GM23338 (cell line): ENCODE data around the gene ZNF783. TPM values are rescaled to one million over a fixed set of nuclear protein-coding genes. Genes with fewer than 3 reads are reported as not detected.

Experiments
- ATAC-seq: fragments of 200-7000 bp; cut with Tn5 transposase; 3 replicates; pipeline ENCODE4 v1.9.1; 2020
- DNase-seq: peaks from one replicate; pipeline ENCODE4 v3.0.0-alpha.2; 2015; ENCODE audit warnings: low spot score
- H2AFZ ChIP-seq: fragments of 200-600 bp; sonication (generic); 2 replicates; pipeline ENCODE4 v1.8.0; 2016; ENCODE audit warnings: antibody characterized with exemption, mild to moderate bottlenecking, moderate library complexity
- H3F3A ChIP-seq: fragments of 200-600 bp; sonication (generic); replicated peaks from 2 replicates; pipeline ENCODE4 v1.8.0; 2017; ENCODE audit warnings: antibody characterized with exemption, mixed run types, low read depth
- H3K27ac ChIP-seq: fragments of 200-600 bp; sonication (generic); 2 replicates; pipeline ENCODE4 v1.6.1; 2016; ENCODE audit warnings: low read depth
- H3K27me3 ChIP-seq: fragments of 200-600 bp; sonication (generic); 2 replicates; pipeline ENCODE4 v1.8.0; 2016; ENCODE audit warnings: mild to moderate bottlenecking, mixed run types, moderate library complexity; ENCODE audit not compliant: insufficient read depth
- H3K36me3 ChIP-seq: fragments of 200-600 bp; sonication (generic); 2 replicates; pipeline ENCODE4 v1.8.0; 2016; ENCODE audit warnings: mild to moderate bottlenecking; ENCODE audit not compliant: insufficient read depth
- H3K4me1 ChIP-seq: fragments of 200-600 bp; sonication (generic); 2 replicates; pipeline ENCODE4 v1.8.0; 2016; ENCODE audit warnings: mild to moderate bottlenecking, moderate library complexity; ENCODE audit not compliant: insufficient read depth
- H3K4me2 ChIP-seq: fragments of 200-600 bp; sonication (generic); 2 replicates; pipeline ENCODE4 v1.7.1; 2017; ENCODE audit warnings: mixed run types
- H3K4me3 ChIP-seq: fragments of 200-600 bp; sonication (generic); 2 replicates; pipeline ENCODE4 v1.6.1; 2016; ENCODE audit warnings: mixed run types
- H3K79me2 ChIP-seq: fragments of 200-600 bp; sonication (generic); replicated peaks from 2 replicates; pipeline ENCODE4 v1.8.0; 2017; ENCODE audit warnings: mild to moderate bottlenecking; ENCODE audit not compliant: insufficient read depth
- H3K9me2 ChIP-seq: fragments of 200-600 bp; sonication (generic); 2 replicates; pipeline ENCODE4 v1.8.0; 2017; ENCODE audit not compliant: insufficient read depth
- H4K20me1 ChIP-seq: fragments of 200-600 bp; sonication (generic); replicated peaks from 2 replicates; pipeline ENCODE4 v1.8.0; 2017; ENCODE audit warnings: mild to moderate bottlenecking; ENCODE audit not compliant: insufficient read depth
- H3K27ac Mint-ChIP-seq: 2 replicates; pipeline ENCODE4 v1.8.0; 2020; ENCODE audit warnings: inconsistent platforms, mild to moderate bottlenecking, moderate library complexity, mixed read lengths
- H3K27me3 Mint-ChIP-seq: 3 replicates; pipeline ENCODE4 v1.8.0; 2022; ENCODE audit warnings: low read depth, mild to moderate bottlenecking, moderate library complexity, mixed read lengths, inconsistent platforms; ENCODE audit not compliant: insufficient read depth, poor library complexity
- H3K36me3 Mint-ChIP-seq: 3 replicates; pipeline ENCODE4 v1.8.0; 2021; ENCODE audit warnings: low read depth, mild to moderate bottlenecking, inconsistent platforms, moderate library complexity, mixed read lengths
- H3K4me1 Mint-ChIP-seq: 3 replicates; pipeline ENCODE4 v1.8.0; 2020; ENCODE audit warnings: mild to moderate bottlenecking, inconsistent platforms, mixed read lengths
- H3K4me3 Mint-ChIP-seq: 3 replicates; pipeline ENCODE4 v1.8.0; 2021; ENCODE audit warnings: moderate library complexity, mild to moderate bottlenecking, inconsistent platforms, mixed read lengths
- H3K9me3 Mint-ChIP-seq: 3 replicates; pipeline ENCODE4 v1.8.0; 2020; ENCODE audit warnings: moderate library complexity, mild to moderate bottlenecking, inconsistent platforms, mixed read lengths
- CREB1 ChIP-seq: fragments of 250-450 bp; sonication (Bioruptor Pico); IDR thresholded peaks from 2 replicates; pipeline ENCODE4 v1.5.0; 2020; ENCODE audit warnings: low read depth, mild to moderate bottlenecking, moderate library complexity
- CTCF ChIP-seq, 2 experiments: fragments of 200-600 bp in 1 of 2; sonication (generic) in 1 of 2; conservative IDR thresholded peaks; 2 replicates each; pipeline versions ENCODE4 v1.5.1 to v1.6.1; 2016 to 2017; ENCODE audit warnings: antibody characterized with exemption in 2 of 2, low read depth in 2 of 2, mild to moderate bottlenecking in 2 of 2, moderate library complexity in 1 of 2
- ETS1 ChIP-seq: IDR thresholded peaks from 2 replicates; pipeline ENCODE4 v1.6.1; 2016; ENCODE audit warnings: antibody characterized with exemption
- EZH2 ChIP-seq: fragments of 200-600 bp; sonication (generic); IDR thresholded peaks from one replicate; pipeline ENCODE4 v1.8.0; 2017; ENCODE audit warnings: antibody characterized with exemption, mild to moderate bottlenecking, low read depth; ENCODE audit not compliant: unreplicated experiment
- EZH2phosphoT487 ChIP-seq: fragments of 200-600 bp; sonication (generic); IDR thresholded peaks from one replicate; pipeline ENCODE4 v1.8.1; 2018; ENCODE audit warnings: antibody characterized with exemption; ENCODE audit not compliant: unreplicated experiment
- JUNB ChIP-seq: IDR thresholded peaks from one replicate; pipeline ENCODE4 v1.6.1; 2016; ENCODE audit warnings: antibody characterized with exemption; ENCODE audit not compliant: unreplicated experiment
- NANOG ChIP-seq: IDR thresholded peaks from 2 replicates; pipeline ENCODE4 v1.6.1; 2016; ENCODE audit warnings: antibody characterized with exemption, borderline replicate concordance
- POLR2AphosphoS5 ChIP-seq: IDR thresholded peaks from 2 replicates; pipeline ENCODE4 v1.6.1; 2016; ENCODE audit warnings: antibody characterized with exemption, low read depth
- REST ChIP-seq: IDR thresholded peaks from one replicate; pipeline ENCODE4 v1.6.1; 2018; ENCODE audit warnings: antibody characterized with exemption; ENCODE audit not compliant: unreplicated experiment
- STAT1 ChIP-seq: IDR thresholded peaks from one replicate; pipeline ENCODE4 v1.6.1; 2016; ENCODE audit warnings: antibody characterized with exemption; ENCODE audit not compliant: unreplicated experiment
- ZNF114 ChIP-seq: fragments of 250-450 bp; sonication (Bioruptor Pico); IDR thresholded peaks from 2 replicates; pipeline ENCODE4 v1.5.0; 2020; ENCODE audit warnings: mild to moderate bottlenecking, moderate library complexity
- ZNF331 ChIP-seq: fragments of 250-450 bp; sonication (Bioruptor Pico); IDR thresholded peaks from 2 replicates; pipeline ENCODE4 v1.5.0; 2020; ENCODE audit warnings: low read depth, mild to moderate bottlenecking, moderate library complexity
- ZNF462 ChIP-seq: fragments of 250-450 bp; sonication (Bioruptor Pico); IDR thresholded peaks from 2 replicates; pipeline ENCODE4 v1.5.0; 2020; ENCODE audit warnings: mild to moderate bottlenecking, moderate library complexity
- polyA plus RNA-seq: library from polyadenylated mRNA; unstranded; fragments of >200 nt; fragmentation: Nextera tagmentation; extraction: Ambion mirVana; gene quantifications from 2 replicates; pipeline ENCODE4 v1.2.1, GENCODE V29; 2016
- total RNA-seq: library from RNA; depleted of rRNA; stranded (reverse); fragments of >200 nt; shearing (Covaris generic); gene quantifications from 2 replicates; pipeline ENCODE4 v1.2.3, GENCODE V29; 2014

The ZNF783 gene
- total and polyA plus RNA-seq, 2 experiments from 2014 or later: 2.1 to 9.0 TPM

GRCh38 chr7:149289262-149289661 lies 27.3 kb downstream of the ZNF783 start (continued):
- no peak for TF ChIP-seq CTCF (conservative IDR thresholded peaks at IDR 0.05; ENCODE audit: low read depth in 2 of 2)
- no peak for TF ChIP-seq POLR2AphosphoS5
- no peak for TF ChIP-seq EZH2
- no peak for TF ChIP-seq CREB1
- no peak for TF ChIP-seq NANOG

GRCh38 chr7:149289856-149290255 lies 27.9 kb downstream of the ZNF783 start:
- no peak overlapping the region for H3K4me3 ChIP-seq
- no peak overlapping the region for H2AFZ ChIP-seq
- H3K79me2 ChIP-seq: no peaks in the 10 kb centered on the region
- H3F3A ChIP-seq: no peaks in the 10 kb centered on the region
- no peak overlapping the region for H3K27ac ChIP-seq
- no peak overlapping the region for H3K4me3 Mint-ChIP-seq
- H3K27me3 Mint-ChIP-seq: peaks cover 16% of the 10 kb centered on the region
- no peaks in the 10 kb centered on the region for H3K36me3 ChIP-seq
- ATAC-seq (no peak), DNase-seq (no peak)
- H3K27me3 ChIP-seq: no peaks in the 10 kb centered on the region
- H3K4me1 Mint-ChIP-seq: peaks cover 21% of the 10 kb centered on the region
- no peak overlapping the region for H3K27ac Mint-ChIP-seq
- H3K9me3 Mint-ChIP-seq: no peaks in the 10 kb centered on the region
- H3K4me2 ChIP-seq: no peak overlapping the region
- H3K36me3 Mint-ChIP-seq: peaks cover 2% of the 10 kb centered on the region; the same call in 2 of the 3 replicates
- no peaks in the 10 kb centered on the region for H3K9me2 ChIP-seq
- H4K20me1 ChIP-seq: no peaks in the 10 kb centered on the region
- no peaks in the 10 kb centered on the region for H3K4me1 ChIP-seq
- TF ChIP-seq ZNF114 (CRISPR knock-in tag): no peak
- no peak for TF ChIP-seq EZH2
- TF ChIP-seq ZNF331: no peak
- TF ChIP-seq ETS1: no peak
- no peak for TF ChIP-seq STAT1
- no peak for TF ChIP-seq POLR2AphosphoS5
- TF ChIP-seq REST: no peak
- TF ChIP-seq EZH2phosphoT487: no peak
- TF ChIP-seq NANOG: no peak
- TF ChIP-seq JUNB: no peak
- no peak for TF ChIP-seq CREB1
- TF ChIP-seq ZNF462 (CRISPR knock-in tag): no peak
